GM12878 (cell line): ENCODE data around the gene COL1A1.

Experiments
- CEBPB ChIP-seq, 2 experiments: fragments of 150-350 bp in 1 of 2; IDR thresholded peaks; 2 replicates each; pipeline ENCODE4 v1.6.1; 2012 to 2014; ENCODE audit warnings: low read depth in 2 of 2, low read length in 2 of 2, borderline replicate concordance in 1 of 2, inconsistent platforms in 1 of 2
- CHD2 ChIP-seq: IDR thresholded peaks from 2 replicates; pipeline ENCODE4 v1.6.1; 2011; ENCODE audit warnings: low read depth, low read length, improper control_type of control experiment, borderline replicate concordance
- CHD4 ChIP-seq: fragments of 200-600 bp; sonication (generic); IDR thresholded peaks from 2 replicates; pipeline ENCODE4 v1.6.1; 2016; ENCODE audit warnings: mild to moderate bottlenecking
- EP300 ChIP-seq, 2 experiments: fragments of 150-350 bp in 1 of 2; IDR thresholded peaks; 2 replicates each; pipeline ENCODE4 v1.6.1; 2011 to 2012; ENCODE audit warnings: low read depth in 2 of 2, low read length in 2 of 2, borderline replicate concordance in 1 of 2, improper control_type of control experiment in 1 of 2, inconsistent platforms in 1 of 2; ENCODE audit not compliant: control insufficient read depth in 1 of 2
- HDAC6 ChIP-seq: fragments of 200-600 bp; sonication (generic); IDR thresholded peaks from one replicate; pipeline ENCODE4 v1.8.0; 2017; ENCODE audit warnings: antibody characterized with exemption; ENCODE audit not compliant: unreplicated experiment
- JUNB ChIP-seq: IDR thresholded peaks from 2 replicates; pipeline ENCODE4 v1.6.1; 2016; ENCODE audit warnings: antibody characterized with exemption, mild to moderate bottlenecking
- NFIC ChIP-seq: IDR thresholded peaks from 2 replicates; pipeline ENCODE4 v1.6.1; 2012; ENCODE audit warnings: low read depth, mild to moderate bottlenecking, inconsistent platforms, low read length, moderate library complexity
- POLR2A ChIP-seq: IDR thresholded peaks from 2 replicates; pipeline ENCODE4 v1.6.1; 2011; ENCODE audit warnings: low read depth, mild to moderate bottlenecking, low read length
- POLR2AphosphoS5 ChIP-seq: IDR thresholded peaks from 2 replicates; pipeline ENCODE4 v1.6.1; 2011; ENCODE audit warnings: mild to moderate bottlenecking, low read length, inconsistent platforms
- STAT1 ChIP-seq: fragments of 450-650 bp; conservative IDR thresholded peaks from 2 replicates; pipeline ENCODE4 v1.6.1; 2014; ENCODE audit warnings: antibody characterized with exemption, mild to moderate bottlenecking
- ZNF274 ChIP-seq: IDR thresholded peaks from one replicate; pipeline ENCODE4 v1.8.0; 2011; ENCODE audit not compliant: insufficient read length, insufficient read depth
- TF ChIP-seq, protein P1 (sequence below), 3 experiments: IDR thresholded peaks in 2 of 3; conservative IDR thresholded peaks in 1 of 3; 2 replicates each; pipeline ENCODE4 v1.5.1; 2011; ENCODE audit warnings: low read depth in 3 of 3, low read length in 3 of 3, mild to moderate bottlenecking in 3 of 3, control low read depth in 2 of 3, moderate library complexity in 2 of 3, inconsistent platforms in 1 of 3, mixed read lengths in 1 of 3; ENCODE audit not compliant: control insufficient read depth in 2 of 3, insufficient read depth in 1 of 3; ENCODE audit errors: extremely low read depth in 1 of 3

DNA sequence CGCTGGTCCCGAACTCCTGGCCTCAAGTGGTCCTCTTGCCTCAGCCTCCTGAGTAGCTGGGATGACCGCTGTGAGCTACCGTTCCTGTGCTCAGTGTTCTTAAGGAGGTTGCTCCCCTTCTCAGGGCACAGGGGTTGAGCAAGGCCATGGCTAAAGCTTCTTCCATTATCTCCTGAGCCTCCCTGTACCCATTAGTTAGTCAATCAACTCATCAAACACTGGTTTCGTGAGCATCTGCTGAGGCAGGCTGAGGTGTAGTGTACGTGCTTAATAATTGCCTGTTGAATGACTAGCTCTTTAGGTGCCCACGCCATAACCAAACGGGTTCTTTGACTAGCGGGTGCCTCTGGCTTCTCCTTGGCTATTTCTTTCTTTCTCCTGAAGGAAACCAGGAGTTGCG, 24.0 kb downstream of the COL1A1 start:
- TF ChIP-seq, protein P1, sequence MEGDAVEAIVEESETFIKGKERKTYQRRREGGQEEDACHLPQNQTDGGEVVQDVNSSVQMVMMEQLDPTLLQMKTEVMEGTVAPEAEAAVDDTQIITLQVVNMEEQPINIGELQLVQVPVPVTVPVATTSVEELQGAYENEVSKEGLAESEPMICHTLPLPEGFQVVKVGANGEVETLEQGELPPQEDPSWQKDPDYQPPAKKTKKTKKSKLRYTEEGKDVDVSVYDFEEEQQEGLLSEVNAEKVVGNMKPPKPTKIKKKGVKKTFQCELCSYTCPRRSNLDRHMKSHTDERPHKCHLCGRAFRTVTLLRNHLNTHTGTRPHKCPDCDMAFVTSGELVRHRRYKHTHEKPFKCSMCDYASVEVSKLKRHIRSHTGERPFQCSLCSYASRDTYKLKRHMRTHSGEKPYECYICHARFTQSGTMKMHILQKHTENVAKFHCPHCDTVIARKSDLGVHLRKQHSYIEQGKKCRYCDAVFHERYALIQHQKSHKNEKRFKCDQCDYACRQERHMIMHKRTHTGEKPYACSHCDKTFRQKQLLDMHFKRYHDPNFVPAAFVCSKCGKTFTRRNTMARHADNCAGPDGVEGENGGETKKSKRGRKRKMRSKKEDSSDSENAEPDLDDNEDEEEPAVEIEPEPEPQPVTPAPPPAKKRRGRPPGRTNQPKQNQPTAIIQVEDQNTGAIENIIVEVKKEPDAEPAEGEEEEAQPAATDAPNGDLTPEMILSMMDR (IDR thresholded peaks at IDR 0.05 in 2 of 3, conservative IDR thresholded peaks at IDR 0.05 in 1 of 3; ENCODE audit: control insufficient read depth in 2 of 3, extremely low read depth in 1 of 3, insufficient read depth in 1 of 3, low read depth in 3 of 3, low read length in 3 of 3) = no peak
- TF ChIP-seq CHD4 (no peak), HDAC6 (no peak), JUNB (no peak), POLR2AphosphoS5 (no peak), STAT1 (no peak), ZNF274 (no peak), POLR2A (no peak), EP300 (IDR thresholded peaks at IDR 0.05; ENCODE audit: borderline replicate concordance in 1 of 2, control insufficient read depth in 1 of 2, low read depth in 2 of 2, low read length in 2 of 2) (no peak), NFIC (no peak), CHD2 (no peak), CEBPB (IDR thresholded peaks at IDR 0.05; ENCODE audit: borderline replicate concordance in 1 of 2, low read depth in 2 of 2, low read length in 2 of 2) (no peak)
